T-cell (primary cell): ENCODE measurements around the gene DNAJC17. TPM values are rescaled to one million over a fixed set of nuclear protein-coding genes. Genes with fewer than 3 reads are reported as not detected.

ENCODE experiments used
- ATAC-seq, 4 experiments: fragments of 200-7000 bp in 3 of 4; fragments of 150-1000 bp in 1 of 4; cut with Tn5 transposase; replicated peaks in 1 of 4; 1 replicate in 3 of 4; 2 replicates in 1 of 4; pipeline ENCODE4 v1.10.0; 2021; ENCODE audit warnings: moderate library complexity in 3 of 4, mild to moderate bottlenecking in 2 of 4, moderate number of reproducible peaks in 1 of 4
- CTCF ChIA-PET, 2 donors: fragments of 300-600 bp; sonication (Branson Sonifier 250); formaldehyde crosslinking; loops; one replicate each; lab custom pipeline; 2022; ENCODE audit warnings: antibody characterized with exemption in 2 of 2; lab: Charles Lee
- POLR2A ChIA-PET, 2 donors: fragments of 300-600 bp; sonication (Branson Sonifier 250); formaldehyde crosslinking; loops; one replicate each; lab custom pipeline; 2022; ENCODE audit warnings: antibody characterized with exemption in 2 of 2; lab: Charles Lee
- DNase-seq, 35 experiments: peaks; one replicate each; pipeline versions ENCODE4 v3.0.0 to v3.0.0-alpha.2; 2013 to 2023
- H3K27ac ChIP-seq: one replicate; pipeline ENCODE4 v1.5.1; 2013; ENCODE audit warnings: low read length
- H3K27me3 ChIP-seq, 2 experiments: replicated peaks in 1 of 2; 1 replicate in 1 of 2; 2 replicates in 1 of 2; pipeline versions ENCODE4 v1.6.1 to v1.7.0; 2013; ENCODE audit warnings: low read length in 1 of 2, mixed read lengths in 1 of 2; ENCODE audit not compliant: control insufficient read depth in 2 of 2, insufficient read depth in 2 of 2; ENCODE audit errors: extremely low read depth in 1 of 2
- H3K36me3 ChIP-seq, 2 donors: 1 replicate in 1 of 2; 2 replicates in 1 of 2; pipeline versions ENCODE4 v1.6.1 to v1.7.0; 2013; ENCODE audit warnings: low read length in 1 of 2; ENCODE audit not compliant: control insufficient read depth in 2 of 2, insufficient read depth in 1 of 2; ENCODE audit errors: extremely low read depth in 1 of 2
- H3K4me1 ChIP-seq, 2 experiments: 1 replicate in 1 of 2; 2 replicates in 1 of 2; pipeline versions ENCODE4 v1.6.1 to v1.7.0; 2013; ENCODE audit warnings: low read length in 2 of 2, mixed read lengths in 1 of 2; ENCODE audit not compliant: insufficient read depth in 2 of 2, control insufficient read depth in 1 of 2; ENCODE audit errors: extremely low read depth in 1 of 2
- H3K4me3 ChIP-seq, 2 donors: 1 replicate in 1 of 2; 2 replicates in 1 of 2; pipeline versions ENCODE4 v1.5.1 to v1.7.0; 2013; ENCODE audit warnings: mild to moderate bottlenecking in 2 of 2, low read length in 1 of 2, moderate library complexity in 1 of 2; ENCODE audit not compliant: control insufficient read depth in 1 of 2; ENCODE audit errors: extremely low read depth in 1 of 2
- H3K9me3 ChIP-seq: 2 replicates; pipeline ENCODE4 v1.7.0; 2013
- H3K27ac Mint-ChIP-seq, 2 donors: one replicate each; pipeline ENCODE4 v1.8.0; 2020 to 2021; ENCODE audit warnings: mild to moderate bottlenecking in 2 of 2, mixed read lengths in 2 of 2
- H3K27me3 Mint-ChIP-seq, 2 donors: one replicate each; pipeline ENCODE4 v1.8.0; 2021 to 2022; ENCODE audit warnings: mixed read lengths in 2 of 2
- H3K36me3 Mint-ChIP-seq: one replicate; pipeline ENCODE4 v1.8.0; 2021; ENCODE audit warnings: mixed read lengths
- H3K4me1 Mint-ChIP-seq, 3 donors: one replicate each; pipeline ENCODE4 v1.8.0; 2020 to 2022; ENCODE audit warnings: mixed read lengths in 3 of 3, mild to moderate bottlenecking in 1 of 3
- H3K4me3 Mint-ChIP-seq, 3 donors: one replicate each; pipeline ENCODE4 v1.8.0; 2020 to 2022; ENCODE audit warnings: mild to moderate bottlenecking in 3 of 3, mixed read lengths in 3 of 3, moderate library complexity in 3 of 3
- H3K9me3 Mint-ChIP-seq, 3 donors: one replicate each; pipeline ENCODE4 v1.8.0; 2020 to 2022; ENCODE audit warnings: mixed read lengths in 3 of 3
- WGBS: methylation state at CpG from one replicate; pipeline ENCODE4 v1.1.5; 2013; ENCODE audit warnings: missing lambda C conversion rate; ENCODE audit not compliant: insufficient coverage; 5-methylcytosine and 5-hydroxymethylcytosine counted together
- total RNA-seq, 35 experiments: library from RNA in 6 of 35; stranded (reverse) in 6 of 35; fragments of 120-200 nt in 1 of 35; gene quantifications; one replicate each; pipeline versions ENCODE4 v1.2.1 to v1.2.4 and lab custom pipeline; 2013 to 2026

DNAJC17 gene
- total RNA-seq, 5 donors from 2014 or later (not counting 1 experiment from before 2014, with no cell fraction given): 33.1 to 47.5 (median 45.1) TPM

DNA sequence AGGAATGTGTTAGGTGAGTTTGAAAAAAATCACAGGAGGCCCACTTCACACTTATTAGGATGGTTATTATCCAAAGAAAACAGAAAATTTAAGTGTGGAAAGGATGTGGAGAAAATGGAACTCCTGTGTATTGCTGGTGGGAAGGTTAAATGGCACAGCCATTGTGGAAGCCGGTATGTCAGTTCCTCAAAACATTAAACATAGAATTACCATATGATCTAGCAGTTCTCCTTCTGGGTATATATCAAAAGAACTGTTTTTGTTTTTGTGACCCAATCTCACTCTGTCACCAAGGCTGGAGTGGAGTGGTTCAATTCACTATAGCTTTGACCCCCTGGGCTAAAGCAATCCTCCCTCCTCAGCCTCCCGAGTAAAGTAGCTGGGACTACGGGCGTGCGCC is 10.8 kb downstream of the DNAJC17 start:
- ChIA-PET CTCF (interaction anchor here (0.7 to 0.9 kb wide), 2 partner anchors 44 to 62 kb away, joined by 3 to 15 read pairs; no protein-coding TSS in a partner anchor), POLR2A (interaction anchor here in 1 of 2 donors (0.7 kb wide), 1 partner anchor 25 kb away, joined by 8 read pairs; no protein-coding TSS in a partner anchor)
- Mint-ChIP-seq H3K4me1 (peaks cover 24 to 38% (median 34%) of the 10 kb centered on the region in 3 donors), H3K36me3 (peaks cover 44% of the 10 kb centered on the region), H3K4me3 (no peak overlapping the region), H3K27ac (no peak overlapping the region), H3K9me3 (no peaks in the 10 kb centered on the region), H3K27me3 (no peaks in the 10 kb centered on the region)
- H3K9me3 ChIP-seq: no peaks in the 10 kb centered on the region
- DNase-seq (no peak), ATAC-seq (no peak)
- WGBS: no CpG with 5 or more reads among the region's 5 CpGs
- no peaks in the 10 kb centered on the region for H3K27me3 ChIP-seq
- H3K4me1 ChIP-seq: no peaks in the 10 kb centered on the region
- no peak overlapping the region for H3K27ac ChIP-seq
- peaks cover under 1 to 20% of the 10 kb centered on the region in 2 donors for H3K36me3 ChIP-seq
- H3K4me3 ChIP-seq: no peak overlapping the region

DNA sequence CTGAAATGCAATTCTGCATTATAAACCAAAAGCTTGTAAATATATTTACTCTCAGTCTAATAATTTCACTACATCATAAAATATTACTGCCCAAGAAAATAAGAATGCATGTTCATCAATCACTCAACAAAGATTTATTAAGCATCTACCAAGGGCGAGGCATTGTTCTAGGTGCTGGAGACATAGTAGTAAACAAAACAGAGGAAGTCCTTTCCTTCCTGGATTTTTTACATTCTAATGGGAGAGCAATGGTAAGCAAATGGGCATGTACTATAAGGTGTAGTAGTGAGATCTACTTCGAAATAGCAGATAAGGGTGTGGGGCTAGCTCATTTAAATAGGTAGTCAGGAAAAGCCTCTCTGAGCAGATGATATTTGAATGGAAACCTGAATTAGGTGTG is 11.2 kb downstream of the DNAJC17 start:
- ChIA-PET CTCF (no interaction called here), POLR2A (no interaction called here)
- Histone ChIP-seq H3K4me1 (no peaks in the 10 kb centered on the region), H3K9me3 (no peaks in the 10 kb centered on the region), H3K4me3 (no peak overlapping the region), H3K36me3 (peaks cover 0 to 21% of the 10 kb centered on the region in 2 donors), H3K27ac (no peak overlapping the region), H3K27me3 (no peaks in the 10 kb centered on the region)
- ATAC-seq (no peak), DNase-seq (no peak)
- Mint-ChIP-seq H3K9me3 (no peaks in the 10 kb centered on the region), H3K4me1 (peaks cover 22 to 35% (median 29%) of the 10 kb centered on the region in 3 donors), H3K36me3 (peaks cover 41% of the 10 kb centered on the region), H3K27me3 (no peaks in the 10 kb centered on the region), H3K27ac (no peak overlapping the region), H3K4me3 (no peak overlapping the region)
- WGBS: 100% methylated on average over 1 of the region's 2 CpGs

DNA sequence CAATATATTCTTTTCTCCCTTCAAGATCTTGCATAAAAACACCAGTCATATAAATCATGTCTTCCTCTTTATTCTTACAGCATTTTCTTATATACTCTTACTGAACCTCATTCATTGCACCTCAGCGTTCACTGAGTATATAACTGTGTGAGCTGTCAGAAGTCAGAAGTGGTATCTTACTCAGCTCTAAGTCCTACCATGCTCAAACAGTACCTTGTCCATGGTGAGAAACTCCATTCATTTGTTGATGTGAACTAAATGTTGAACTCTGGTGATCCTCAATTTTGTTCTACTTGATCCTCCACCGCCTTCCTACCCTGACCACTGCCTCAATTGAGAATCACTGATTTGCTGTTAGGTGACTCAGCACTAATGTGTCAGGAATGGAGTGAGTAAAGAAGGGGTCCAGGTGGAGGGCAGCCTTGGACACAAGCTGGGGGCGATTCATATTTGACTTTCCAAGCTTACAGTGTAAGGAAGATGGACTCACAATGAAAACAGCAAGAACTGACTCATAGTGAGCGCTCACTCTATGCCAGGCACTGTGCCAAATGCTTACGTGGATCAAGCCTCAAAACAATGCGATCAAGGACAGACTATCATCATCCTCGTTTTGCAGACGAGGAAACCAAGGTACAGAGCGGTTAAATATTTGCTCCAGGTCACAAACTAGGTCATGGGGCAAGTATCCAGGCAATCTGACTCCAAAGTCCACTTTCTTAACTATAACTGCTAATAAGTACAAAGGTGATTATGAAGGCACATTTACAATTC is 13.9 kb downstream of the DNAJC17 start:
- Mint-ChIP-seq H3K27me3 (no peaks in the 10 kb centered on the region), H3K27ac (no peak overlapping the region), H3K9me3 (no peaks in the 10 kb centered on the region), H3K4me1 (peaks cover 18 to 31% (median 25%) of the 10 kb centered on the region in 3 donors), H3K36me3 (peaks cover 25% of the 10 kb centered on the region), H3K4me3 (no peak overlapping the region)
- DNase-seq (no peak), ATAC-seq (no peak)
- no peaks in the 10 kb centered on the region for H3K9me3 ChIP-seq
- H3K27ac ChIP-seq: no peak overlapping the region
- ChIA-PET POLR2A (interaction anchor here in 1 of 2 donors (0.7 kb wide), 1 partner anchor 1318 kb away, joined by 10 read pairs; no protein-coding TSS in a partner anchor), CTCF (interaction anchor here in 1 of 2 donors (0.6 to 0.7 kb wide), 2 partner anchors 90 to 242 kb away, joined by 3 to 9 read pairs; no protein-coding TSS in a partner anchor)
- no peak overlapping the region for H3K4me3 ChIP-seq
- H3K36me3 ChIP-seq: peaks cover 0 to 16% of the 10 kb centered on the region in 2 donors
- H3K4me1 ChIP-seq: peaks cover 0 to 5% of the 10 kb centered on the region in 2 experiments
- H3K27me3 ChIP-seq: no peaks in the 10 kb centered on the region
- 64% methylated on average over 7 of the region's 9 CpGs for WGBS

DNA sequence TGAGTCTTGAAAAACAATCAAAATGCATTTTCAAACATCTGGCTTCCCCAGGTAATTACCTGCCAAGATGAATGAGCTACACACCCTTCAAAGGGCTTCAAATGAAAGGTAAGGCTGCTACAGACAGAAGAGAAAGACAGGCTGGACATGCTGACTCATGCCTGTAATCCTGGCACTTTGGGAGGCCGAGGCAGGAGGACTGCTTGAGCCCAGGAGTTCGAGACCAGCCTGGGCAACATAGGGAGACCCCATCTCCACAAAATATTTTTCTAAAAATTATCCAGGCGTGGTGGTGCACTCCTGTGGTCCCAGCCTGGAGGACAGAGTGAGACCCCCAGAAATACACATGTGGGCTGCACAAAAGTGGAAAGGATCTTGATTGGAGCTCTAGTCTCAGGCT is 14.9 kb downstream of the DNAJC17 start:
- no CpG with 5 or more reads among the region's 3 CpGs for WGBS
- Histone ChIP-seq H3K27ac (no peak overlapping the region), H3K27me3 (no peaks in the 10 kb centered on the region), H3K4me3 (no peak overlapping the region), H3K4me1 (peaks cover 0 to 15% of the 10 kb centered on the region in 2 experiments), H3K9me3 (no peaks in the 10 kb centered on the region), H3K36me3 (peaks cover 0 to 16% of the 10 kb centered on the region in 2 donors)
- Mint-ChIP-seq H3K27ac (no peak overlapping the region), H3K4me3 (no peak overlapping the region), H3K4me1 (peaks cover 21 to 35% (median 27%) of the 10 kb centered on the region in 3 donors), H3K9me3 (no peaks in the 10 kb centered on the region), H3K27me3 (no peaks in the 10 kb centered on the region), H3K36me3 (peaks cover 20% of the 10 kb centered on the region)
- CTCF ChIA-PET: interaction anchor here in 1 of 2 donors (0.7 kb wide), 1 partner anchor 27 kb away, joined by 5 read pairs; no protein-coding TSS in a partner anchor
- POLR2A ChIA-PET: interaction anchor here in 1 of 2 donors (0.6 kb wide), 1 partner anchor 125 kb away, joined by 3 read pairs; no protein-coding TSS in a partner anchor
- DNase-seq (no peak), ATAC-seq (no peak)

DNA sequence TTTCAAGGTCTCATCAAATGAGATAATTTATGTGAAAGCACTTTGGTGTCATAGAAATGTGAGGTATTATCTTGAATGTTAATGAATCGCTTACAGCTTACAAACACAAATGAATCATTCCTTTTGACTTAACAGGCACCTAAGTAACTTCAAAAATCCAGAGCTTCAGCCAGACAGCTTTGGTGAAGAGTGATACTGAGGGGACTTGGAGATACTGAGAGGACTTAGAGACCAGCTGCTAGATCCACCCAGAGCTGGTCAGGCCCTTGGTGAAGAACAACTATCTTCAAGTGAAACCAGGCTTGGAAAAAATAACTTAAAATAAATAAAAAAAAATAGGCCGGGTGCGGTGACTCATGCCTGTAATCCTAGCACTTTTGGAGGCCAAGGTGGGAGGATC is 16.6 kb downstream of the DNAJC17 start:
- peaks cover 14% of the 10 kb centered on the region for H3K36me3 Mint-ChIP-seq
- no peak for DNase-seq

DNA sequence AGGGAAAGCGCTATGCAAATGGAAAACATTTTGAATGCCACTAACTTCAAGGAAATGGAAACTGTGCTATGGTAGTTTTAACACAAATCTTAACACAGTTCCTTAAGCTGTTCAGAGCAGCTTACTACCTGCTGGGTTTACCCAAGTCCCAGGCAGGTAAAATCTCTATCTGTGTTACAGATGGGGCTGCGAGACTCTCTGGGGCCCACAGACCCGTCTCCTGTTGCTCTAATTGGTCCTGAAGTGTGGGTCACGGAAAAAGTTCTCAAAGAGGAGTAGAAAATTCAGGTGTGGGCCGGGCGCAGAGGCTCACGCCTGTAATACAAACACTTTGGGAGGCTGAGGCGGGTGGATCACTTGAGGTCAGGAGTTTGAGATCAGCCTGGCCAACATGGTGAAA is 17.3 kb downstream of the DNAJC17 start:
- H3K9me3 Mint-ChIP-seq: no peaks in the 10 kb centered on the region
- no peaks in the 10 kb centered on the region for H3K9me3 ChIP-seq
- no peaks in the 10 kb centered on the region for H3K27me3 ChIP-seq
- ChIA-PET CTCF (interaction anchor here in 1 of 2 donors (0.6 kb wide), 1 partner anchor 93 kb away, joined by 7 read pairs; no protein-coding TSS in a partner anchor), POLR2A (no interaction called here)
- no peak overlapping the region for H3K27ac Mint-ChIP-seq
- H3K4me1 Mint-ChIP-seq: peaks cover 23 to 35% (median 23%) of the 10 kb centered on the region in 3 donors
- no peak for ATAC-seq
- H3K36me3 Mint-ChIP-seq: peaks cover 14% of the 10 kb centered on the region
- no peak overlapping the region for H3K27ac ChIP-seq
- H3K27me3 Mint-ChIP-seq: no peaks in the 10 kb centered on the region
- H3K36me3 ChIP-seq: peaks cover 0 to 13% of the 10 kb centered on the region in 2 donors
- DNase-seq: no peak
- H3K4me1 ChIP-seq: peaks cover 3 to 22% of the 10 kb centered on the region in 2 experiments
- H3K4me3 ChIP-seq: no peak overlapping the region
- H3K4me3 Mint-ChIP-seq: no peak overlapping the region
- 96% methylated on average over 5 of the region's 8 CpGs for WGBS

More for the DNA sequence above, 16.6 kb downstream of the DNAJC17 start:
- Histone ChIP-seq H3K4me3 (no peak overlapping the region), H3K27me3 (no peaks in the 10 kb centered on the region), H3K27ac (no peak overlapping the region), H3K4me1 (peaks cover 3 to 22% of the 10 kb centered on the region in 2 experiments), H3K36me3 (peaks cover 0 to 13% of the 10 kb centered on the region in 2 donors), H3K9me3 (no peaks in the 10 kb centered on the region)
- no peak for ATAC-seq
- Mint-ChIP-seq H3K27me3 (no peaks in the 10 kb centered on the region), H3K27ac (no peak overlapping the region), H3K4me1 (peaks cover 23 to 38% (median 27%) of the 10 kb centered on the region in 3 donors), H3K4me3 (no peak overlapping the region), H3K9me3 (no peaks in the 10 kb centered on the region)
- ChIA-PET CTCF (no interaction called here), POLR2A (no interaction called here)
- WGBS: no CpG with 5 or more reads among the region's 3 CpGs
